H4 (cell line): ENCODE measurements around the gene DIP2B. TPM values are rescaled to one million over a fixed set of nuclear protein-coding genes. Genes with fewer than 3 reads are reported as not detected.
"Not testable (repeated sequence)": the region's sequence is repeated elsewhere in the genome, so short reads cannot be mapped to it uniquely, and the experiment has no call there.

ENCODE experiments used
- DNase-seq: peaks from one replicate; pipeline ENCODE4 v3.0.0-alpha.2; 2015; ENCODE audit warnings: low spot score
- total RNA-seq: library from RNA; depleted of rRNA; stranded (reverse); fragments of >200 nt; shearing (Covaris generic); gene quantifications from 2 replicates; pipeline ENCODE4 v1.2.3, GENCODE V29; 2014

DIP2B gene
- total RNA-seq, 1 experiment from 2014 or later, result 13.2 TPM

GRCh38 chr12:50676756-50677155, 172.0 kb downstream of the DIP2B start:
- peak; percentile 9 for DNase-seq

- DNase-seq, result peak; percentile 37
These were observed 173.1 kb downstream of the DIP2B start for GRCh38 chr12:50677858-50678257.

- DNase-seq, result no peak
These were observed 174.0 kb downstream of the DIP2B start for GRCh38 chr12:50678650-50679365.

- no peak for DNase-seq
These were observed 174.8 kb downstream of the DIP2B start for GRCh38 chr12:50679612-50680011.

GRCh38 chr12:50681064-50681463, 176.3 kb downstream of the DIP2B start:
- not testable (repeated sequence) for DNase-seq

GRCh38 chr12:50685641-50686040, 180.9 kb downstream of the DIP2B start:
- no peak for DNase-seq

GRCh38 chr12:50686406-50686805, 181.6 kb downstream of the DIP2B start:
- DNase-seq, result no peak

GRCh38 chr12:50686976-50687375, 182.2 kb downstream of the DIP2B start:
- no peak for DNase-seq

GRCh38 chr12:50689437-50689836, 184.7 kb downstream of the DIP2B start:
- DNase-seq, result no peak

- DNase-seq, result no peak
These were observed 186.1 kb downstream of the DIP2B start for GRCh38 chr12:50690925-50691324.

GRCh38 chr12:50695961-50696360, 191.2 kb downstream of the DIP2B start:
- no peak for DNase-seq

- no peak for DNase-seq
These were observed 192.1 kb downstream of the DIP2B start for GRCh38 chr12:50696931-50697330.

- no peak for DNase-seq
These were observed 194.4 kb downstream of the DIP2B start for GRCh38 chr12:50699154-50699553.

- DNase-seq, result no peak
These were observed 195.2 kb downstream of the DIP2B start for GRCh38 chr12:50699940-50700339.

GRCh38 chr12:50706606-50707005, 201.8 kb downstream of the DIP2B start:
- DNase-seq, result no peak

GRCh38 chr12:50707396-50707795, 202.6 kb downstream of the DIP2B start:
- no peak for DNase-seq

GRCh38 chr12:50708631-50709030, 203.8 kb downstream of the DIP2B start:
- no peak for DNase-seq

- no peak for DNase-seq
These were observed 206.3 kb downstream of the DIP2B start for GRCh38 chr12:50711121-50711520.

- no peak for DNase-seq
These were observed 210.4 kb downstream of the DIP2B start for GRCh38 chr12:50715174-50715573.

GRCh38 chr12:50718760-50719159, 214.0 kb downstream of the DIP2B start:
- DNase-seq, result no peak

GRCh38 chr12:50720085-50720484, 215.3 kb downstream of the DIP2B start:
- DNase-seq, result no peak

- DNase-seq, result no peak
These were observed 215.7 kb downstream of the DIP2B start for GRCh38 chr12:50720501-50720900.

GRCh38 chr12:50723865-50724264, 219.1 kb downstream of the DIP2B start:
- DNase-seq, result no peak
